HG03135 (cell line): ENCODE results near the gene EFTUD2.
A peak's percentile ranks its signal among the peaks of the same experiment; 100 is the strongest.
"Not testable (repeated sequence)": the region's sequence is repeated elsewhere in the genome, so short reads cannot be mapped to it uniquely, and the experiment has no call there.

Experiments
- ATAC-seq: cut with Tn5 transposase; IDR thresholded peaks from one replicate; pipeline ENCODE4 v1.9.1; 2021; ENCODE audit warnings: mild to moderate bottlenecking, moderate library complexity; ENCODE audit not compliant: unreplicated experiment

Gene EFTUD2

DNA sequence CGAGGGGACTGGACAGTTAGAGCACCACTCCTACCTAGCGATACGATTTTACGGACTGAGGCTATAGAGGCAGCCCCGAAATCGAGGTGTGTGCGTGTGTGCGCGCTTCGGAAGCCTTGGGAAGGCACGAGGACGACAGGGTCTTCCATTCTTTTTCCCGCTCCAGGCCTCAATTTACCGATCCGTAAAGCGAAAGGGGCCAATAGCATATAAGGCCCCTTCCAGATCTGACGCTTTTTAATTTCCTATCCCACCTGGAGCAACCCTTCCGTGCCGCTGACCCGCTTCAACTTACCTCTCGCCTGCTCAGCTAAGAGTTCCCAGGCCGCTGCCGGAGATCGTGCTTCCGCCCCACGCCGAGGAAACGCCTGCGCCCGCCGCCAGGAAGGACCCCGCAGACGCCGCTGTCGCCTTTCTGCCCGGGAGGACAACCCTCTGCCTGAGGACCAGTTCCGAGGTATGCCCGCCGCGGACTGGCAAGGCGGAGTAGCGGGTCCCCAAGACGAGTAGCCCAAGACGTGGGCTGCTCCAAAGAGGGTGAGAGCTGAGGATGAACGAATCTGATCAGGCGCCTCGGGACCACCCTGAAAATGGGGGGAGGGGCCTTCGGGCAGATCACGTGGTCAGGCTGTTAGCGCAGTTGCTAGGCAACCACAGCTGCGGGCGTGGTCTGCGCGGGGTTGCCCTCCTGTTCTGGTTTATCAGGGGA lies at the start of gene EFTUD2:
Gene EFTUD2, minus strand, starts transcription at position 372 of the 709 bp plus-strand sequence. CDS start 4,924 bp downstream, outside the sequence.
- ATAC-seq = peak; percentile 70

DNA sequence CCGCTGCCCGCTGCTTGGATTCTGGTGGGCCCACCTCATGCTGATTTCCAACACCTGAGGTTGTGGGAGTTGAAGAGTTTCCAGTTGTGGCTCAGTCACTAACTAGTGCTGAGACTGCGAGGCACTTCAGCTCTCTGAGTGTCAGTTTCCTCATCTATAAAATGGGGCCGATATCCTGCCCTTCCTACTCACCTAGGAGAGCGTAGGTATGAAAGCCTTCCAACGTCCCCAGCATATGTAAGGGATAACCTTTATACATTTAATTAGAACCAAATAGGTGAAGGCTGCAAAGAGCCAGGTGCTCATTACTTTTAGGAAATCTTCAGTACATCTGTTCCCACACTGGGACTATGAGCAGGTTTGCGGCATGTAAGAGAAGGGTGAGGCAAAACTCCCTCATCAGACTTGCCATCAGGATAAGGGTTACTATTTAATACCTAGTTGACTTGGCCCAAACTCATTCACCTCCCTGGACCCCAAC lies 49.1 kb upstream of the EFTUD2 start:
- ATAC-seq = no peak

DNA sequence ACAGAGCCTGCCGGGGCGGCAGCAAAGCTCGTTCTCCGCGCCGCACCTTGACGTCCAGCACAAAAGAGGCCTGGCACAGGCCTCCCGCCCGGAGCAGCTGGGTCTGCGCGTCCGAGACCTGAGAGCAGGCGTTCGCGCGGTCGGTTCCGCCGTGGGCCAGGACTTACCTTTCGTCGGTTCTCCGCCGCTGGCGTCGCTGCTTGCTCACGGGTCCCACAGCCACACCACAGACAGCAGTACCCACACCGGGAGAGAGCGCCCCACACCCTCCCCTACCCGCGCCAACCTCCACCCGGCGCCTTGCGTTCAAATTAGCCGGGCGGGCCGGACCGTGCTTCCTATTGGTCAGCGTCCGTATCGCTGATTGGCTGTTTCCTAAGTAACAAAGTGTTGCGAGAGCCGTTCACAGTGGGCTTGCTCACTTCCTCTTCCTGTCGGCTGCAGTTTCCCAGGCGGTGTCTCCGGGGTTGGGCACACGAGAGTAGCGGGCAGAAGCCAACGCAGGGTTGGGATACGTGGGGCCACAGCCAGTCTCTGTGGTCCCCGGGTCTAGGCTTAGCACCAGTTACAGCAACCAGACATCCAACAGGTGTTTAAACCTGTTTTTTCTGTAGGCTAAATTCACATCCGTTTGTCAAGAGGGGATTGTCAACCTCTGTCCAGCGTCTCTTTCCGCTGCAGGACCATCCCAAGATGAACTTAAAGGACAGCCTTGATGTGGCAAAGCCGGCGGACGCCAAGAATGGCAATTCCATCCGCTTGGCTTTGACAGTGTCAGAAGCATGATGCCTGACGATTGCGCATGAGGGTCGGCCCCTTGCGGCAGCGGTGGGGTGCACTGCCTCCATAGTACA lies 48.4 kb upstream of the EFTUD2 start, which contains the start of gene KIF18B:
Gene KIF18B, minus strand, starts transcription at position 313 of the 854 bp plus-strand sequence. CDS start 11,429 bp downstream, outside the sequence.
- peak; percentile 93 for ATAC-seq

DNA sequence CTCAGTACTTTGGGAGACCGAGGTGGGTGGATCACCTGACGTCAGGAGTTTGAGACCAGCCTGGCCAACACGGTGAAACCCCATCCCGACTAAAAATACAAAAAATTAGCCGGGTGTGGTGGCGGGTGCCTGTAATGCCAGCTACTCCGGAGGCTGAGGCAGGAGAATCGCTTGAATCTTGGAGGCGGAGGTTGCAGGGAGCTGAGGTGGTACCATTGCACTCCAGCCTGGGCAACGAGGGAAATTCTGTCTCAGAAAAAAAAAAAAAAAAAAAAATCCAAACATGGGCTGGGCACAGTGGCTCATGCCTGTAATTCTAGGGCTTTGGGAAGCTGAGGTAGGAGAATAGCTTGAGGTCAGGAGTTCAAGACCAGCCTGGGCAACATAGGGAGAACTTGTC lies 46.4 kb upstream of the EFTUD2 start:
- ATAC-seq = not testable (repeated sequence)

DNA sequence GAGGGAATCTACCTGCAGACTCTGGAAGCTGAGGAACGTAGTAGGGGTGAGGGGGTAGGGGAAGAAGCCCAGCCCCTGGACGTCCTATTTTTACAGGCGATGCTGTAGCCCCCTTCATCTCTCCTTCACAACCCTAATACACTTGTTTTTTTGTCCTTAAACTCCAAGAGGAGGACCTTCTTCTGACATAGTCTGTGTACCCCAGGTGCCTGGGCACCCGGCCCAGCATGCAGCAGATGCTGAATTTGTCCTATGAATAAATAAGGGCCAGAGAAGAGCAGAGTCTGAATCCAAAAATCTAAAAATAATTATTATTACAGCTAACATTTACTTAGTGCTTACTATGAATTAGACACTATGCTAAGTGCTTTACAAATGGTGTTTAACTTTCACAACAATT lies 43.2 kb upstream of the EFTUD2 start:
- no peak for ATAC-seq

- no peak for ATAC-seq
Measured at GRCh38 chr17:44941712-44942331, 42.6 kb upstream of the EFTUD2 start.

GRCh38 chr17:44940768-44941167 lies 41.5 kb upstream of the EFTUD2 start:
- ATAC-seq = no peak

- ATAC-seq = no peak
Measured at GRCh38 chr17:44940317-44940716, 41.1 kb upstream of the EFTUD2 start.

DNA sequence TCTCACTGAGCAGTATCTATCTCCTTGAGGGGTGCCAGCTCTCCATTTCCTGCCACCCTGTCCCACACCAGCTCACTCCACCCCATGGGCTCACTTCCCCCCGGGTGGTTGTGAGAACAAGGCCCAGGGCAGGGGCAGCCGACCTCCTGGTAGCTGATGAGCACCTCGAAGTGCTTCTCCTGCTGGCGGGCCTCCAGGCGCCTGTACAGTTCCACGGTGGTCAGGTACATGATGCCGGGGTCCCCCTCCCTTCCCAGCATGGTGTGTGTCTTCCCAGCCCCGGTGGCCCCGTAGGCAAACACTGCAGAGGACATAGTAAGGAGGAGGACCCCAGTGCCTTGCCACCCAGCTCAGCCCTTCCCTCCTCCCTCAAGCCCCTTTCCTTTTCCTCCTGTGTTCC lies 35.9 kb upstream of the EFTUD2 start:
- no peak for ATAC-seq

GRCh38 chr17:44934745-44935105 lies 35.5 kb upstream of the EFTUD2 start:
- ATAC-seq = no peak

- ATAC-seq = no peak
Measured at GRCh38 chr17:44933824-44934744, 34.8 kb upstream of the EFTUD2 start.

- ATAC-seq = no peak
Measured at GRCh38 chr17:44932787-44933097, 33.5 kb upstream of the EFTUD2 start.

GRCh38 chr17:44932096-44932786 lies 33.0 kb upstream of the EFTUD2 start:
- no peak for ATAC-seq

- no peak for ATAC-seq
Measured at GRCh38 chr17:44931376-44931775, 32.1 kb upstream of the EFTUD2 start.

- no peak for ATAC-seq
Measured at GRCh38 chr17:44930667-44931066, 31.4 kb upstream of the EFTUD2 start.

- no peak for ATAC-seq
Measured at GRCh38 chr17:44928950-44929720, 29.9 kb upstream of the EFTUD2 start.

DNA sequence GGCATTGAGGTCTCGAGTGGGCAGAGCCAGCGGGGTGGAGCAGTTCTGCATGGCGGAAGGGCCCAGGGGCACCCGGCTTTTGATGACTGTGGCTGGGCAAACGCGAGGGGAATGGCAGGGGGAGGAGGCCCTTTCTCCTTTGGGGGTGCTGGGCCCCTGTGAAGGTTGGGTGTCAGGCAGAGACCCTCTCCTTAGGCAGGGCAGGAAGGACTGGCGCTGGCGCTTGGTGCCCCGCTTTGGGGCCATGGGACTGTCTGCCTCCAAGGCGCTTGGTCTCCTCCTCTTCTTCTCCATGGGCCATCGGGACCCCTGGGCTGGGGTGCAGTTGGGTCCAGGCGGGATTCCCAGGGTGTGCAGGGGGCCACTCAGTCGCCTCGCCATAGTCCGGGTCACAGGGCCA lies 28.9 kb upstream of the EFTUD2 start:
- no peak for ATAC-seq

DNA sequence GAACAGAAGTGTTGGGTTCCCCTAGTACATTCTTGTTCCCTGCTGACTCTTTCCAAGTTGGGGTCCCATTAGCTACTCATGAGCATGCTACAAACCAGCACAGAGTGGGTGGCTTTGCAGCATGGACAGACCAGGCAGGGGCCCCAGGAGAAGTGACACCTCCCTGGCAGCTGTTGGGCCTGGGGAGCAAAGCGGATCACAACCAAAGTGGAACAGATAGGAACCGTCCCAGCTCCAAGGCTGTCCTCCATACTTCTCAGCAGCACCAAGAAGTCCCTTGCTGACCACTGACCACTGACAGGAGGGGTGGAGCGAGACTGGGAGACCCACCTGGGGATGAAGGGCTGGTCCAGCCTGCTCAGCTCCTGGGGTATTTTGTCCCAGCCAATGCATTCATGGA lies 28.5 kb upstream of the EFTUD2 start:
- ATAC-seq = no peak

DNA sequence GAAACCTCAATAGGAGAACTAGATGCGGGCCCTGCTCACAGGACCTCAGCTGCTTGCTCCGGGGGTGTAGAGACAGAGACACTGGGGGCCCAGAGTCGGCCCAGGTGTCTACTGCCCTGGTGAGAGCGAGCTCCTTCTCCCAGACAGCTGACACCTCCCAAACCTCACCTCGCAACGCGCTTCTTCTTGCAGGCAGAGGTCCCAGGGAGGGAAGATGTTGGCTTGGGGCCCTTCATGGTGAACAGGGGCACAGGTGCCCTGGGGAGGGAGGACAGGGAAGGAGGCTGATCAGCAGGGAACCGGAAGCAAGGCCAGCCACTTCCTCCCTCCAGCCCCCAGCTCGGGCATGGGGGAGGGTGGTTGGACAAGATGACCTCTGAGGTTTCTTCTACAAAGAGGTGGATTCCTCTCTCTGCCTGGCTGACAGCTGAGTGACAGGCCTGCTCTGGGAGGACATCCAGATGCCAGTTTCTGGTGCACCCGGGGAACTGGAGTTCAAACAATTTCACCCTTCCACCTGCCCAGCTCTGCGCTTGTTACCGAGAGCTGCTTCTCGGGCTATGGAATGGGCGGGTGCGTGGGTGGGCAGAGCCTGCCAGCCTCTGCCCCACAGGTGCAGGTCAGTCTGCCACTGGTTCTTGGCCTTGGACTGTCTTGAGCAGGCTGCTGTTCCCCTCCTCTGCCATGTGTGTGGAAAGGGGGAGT lies 27.7 kb upstream of the EFTUD2 start:
- ATAC-seq = no peak
